HUES48 (cell line): Measurements from ENCODE around the gene PALB2.

Experiments used
- H3K27ac ChIP-seq: one replicate; pipeline ENCODE4 v1.7.0; 2013; ENCODE audit warnings: low read depth, low read length, inconsistent platforms
- H3K27me3 ChIP-seq: 2 replicates; pipeline ENCODE4 v1.6.1; 2013; ENCODE audit warnings: mild to moderate bottlenecking, low read length; ENCODE audit not compliant: control insufficient read depth, insufficient read depth
- H3K36me3 ChIP-seq: 2 replicates; pipeline ENCODE4 v1.6.1; 2013; ENCODE audit warnings: low read length; ENCODE audit not compliant: control insufficient read depth, insufficient read depth
- H3K4me1 ChIP-seq: 2 replicates; pipeline ENCODE4 v1.6.1; 2013; ENCODE audit warnings: mild to moderate bottlenecking, low read length; ENCODE audit not compliant: control insufficient read depth, insufficient read depth
- H3K4me3 ChIP-seq: 2 replicates; pipeline ENCODE4 v1.5.1; 2013; ENCODE audit warnings: mild to moderate bottlenecking, low read depth, low read length
- H3K9ac ChIP-seq: 2 replicates; pipeline ENCODE4 v1.6.1; 2013; ENCODE audit warnings: mild to moderate bottlenecking, low read depth, low read length, moderate library complexity
- H3K9me3 ChIP-seq: 2 replicates; pipeline ENCODE4 v1.6.1; 2013; ENCODE audit warnings: low read length; ENCODE audit not compliant: control insufficient read depth, insufficient read depth

PALB2 gene

GRCh38 chr16:23673971-23674614, 33.0 kb upstream of the PALB2 start:
- Histone ChIP-seq H3K36me3 (peaks cover 42% of the 10 kb centered on the region), H3K4me3 (no peak overlapping the region), H3K4me1 (no peaks in the 10 kb centered on the region; the same call in 1 of the 2 replicates), H3K9ac (no peak overlapping the region), H3K9me3 (no peaks in the 10 kb centered on the region), H3K27ac (no peak overlapping the region), H3K27me3 (no peaks in the 10 kb centered on the region)

GRCh38 chr16:23670137-23670776, 29.1 kb upstream of the PALB2 start:
- Histone ChIP-seq H3K27ac (no peak overlapping the region), H3K36me3 (peaks cover 80% of the 10 kb centered on the region), H3K9ac (no peak overlapping the region)

GRCh38 chr16:23668873-23669272, 27.8 kb upstream of the PALB2 start:
- no peak overlapping the region for H3K9ac ChIP-seq
- H3K27me3 ChIP-seq = no peaks in the 10 kb centered on the region
- H3K36me3 ChIP-seq = peaks cover 88% of the 10 kb centered on the region
- no peaks in the 10 kb centered on the region for H3K9me3 ChIP-seq
- no peak overlapping the region for H3K4me3 ChIP-seq
- no peaks in the 10 kb centered on the region for H3K4me1 ChIP-seq
- no peak overlapping the region for H3K27ac ChIP-seq

More at GRCh38 chr16:23670137-23670776, 29.1 kb upstream of the PALB2 start:
- Histone ChIP-seq H3K4me1 (no peaks in the 10 kb centered on the region), H3K9me3 (no peaks in the 10 kb centered on the region), H3K27me3 (no peaks in the 10 kb centered on the region), H3K4me3 (no peak overlapping the region)

GRCh38 chr16:23668225-23668624, 27.1 kb upstream of the PALB2 start:
- no peak overlapping the region for H3K9ac ChIP-seq
- no peaks in the 10 kb centered on the region for H3K9me3 ChIP-seq
- H3K36me3 ChIP-seq = peaks cover 89% of the 10 kb centered on the region
- no peaks in the 10 kb centered on the region for H3K4me1 ChIP-seq
- no peak overlapping the region for H3K27ac ChIP-seq
- H3K4me3 ChIP-seq = no peak overlapping the region
- no peaks in the 10 kb centered on the region for H3K27me3 ChIP-seq

- H3K4me3 ChIP-seq = no peak overlapping the region
- peaks cover 96% of the 10 kb centered on the region for H3K36me3 ChIP-seq
- H3K27ac ChIP-seq = no peak overlapping the region
- no peaks in the 10 kb centered on the region for H3K4me1 ChIP-seq
- no peaks in the 10 kb centered on the region for H3K9me3 ChIP-seq
- H3K9ac ChIP-seq = no peak overlapping the region
- no peaks in the 10 kb centered on the region for H3K27me3 ChIP-seq
Observed at GRCh38 chr16:23667355-23667659, 26.2 kb upstream of the PALB2 start.

- no peak overlapping the region for H3K27ac ChIP-seq
- H3K4me1 ChIP-seq = no peaks in the 10 kb centered on the region
- H3K9ac ChIP-seq = no peak overlapping the region
- no peak overlapping the region for H3K4me3 ChIP-seq
- H3K27me3 ChIP-seq = no peaks in the 10 kb centered on the region
- H3K9me3 ChIP-seq = no peaks in the 10 kb centered on the region
- peaks cover 96% of the 10 kb centered on the region for H3K36me3 ChIP-seq
Observed at GRCh38 chr16:23666571-23667354, 25.7 kb upstream of the PALB2 start.

- Histone ChIP-seq H3K27ac (no peak overlapping the region), H3K9me3 (no peaks in the 10 kb centered on the region), H3K4me1 (no peaks in the 10 kb centered on the region), H3K4me3 (no peak overlapping the region), H3K36me3 (peaks cover 97% of the 10 kb centered on the region), H3K27me3 (no peaks in the 10 kb centered on the region), H3K9ac (no peak overlapping the region)
Observed at GRCh38 chr16:23663918-23664317, 22.8 kb upstream of the PALB2 start.

- Histone ChIP-seq H3K9ac (no peak overlapping the region), H3K9me3 (no peaks in the 10 kb centered on the region), H3K27me3 (no peaks in the 10 kb centered on the region), H3K4me1 (no peaks in the 10 kb centered on the region), H3K4me3 (no peak overlapping the region), H3K36me3 (peaks cover 45% of the 10 kb centered on the region), H3K27ac (no peak overlapping the region)
Observed at GRCh38 chr16:23651943-23652468, 10.9 kb upstream of the PALB2 start.

- Histone ChIP-seq H3K36me3 (peaks cover 51% of the 10 kb centered on the region), H3K4me3 (no peak overlapping the region), H3K9ac (no peak overlapping the region), H3K9me3 (no peaks in the 10 kb centered on the region), H3K27me3 (no peaks in the 10 kb centered on the region), H3K4me1 (no peaks in the 10 kb centered on the region), H3K27ac (no peak overlapping the region)
Observed at GRCh38 chr16:23650674-23651416, 9.7 kb upstream of the PALB2 start.

- Histone ChIP-seq H3K9ac (peak overlapping the region; percentile 59), H3K36me3 (peaks cover 50% of the 10 kb centered on the region), H3K27ac (no peak overlapping the region), H3K4me1 (peaks cover 6% of the 10 kb centered on the region; the same call in 1 of the 2 replicates), H3K27me3 (no peaks in the 10 kb centered on the region), H3K9me3 (no peaks in the 10 kb centered on the region), H3K4me3 (peak overlapping the region; percentile 96)
Observed at GRCh38 chr16:23642246-23642774, 1.2 kb upstream of the PALB2 start.
